ENCODE measurements around the gene PCDHA5.
"Not testable (repeated sequence)": the region's sequence is repeated elsewhere in the genome, so short reads cannot be mapped to it uniquely, and the experiment has no call there.

PCDHA5 gene

DNA sequence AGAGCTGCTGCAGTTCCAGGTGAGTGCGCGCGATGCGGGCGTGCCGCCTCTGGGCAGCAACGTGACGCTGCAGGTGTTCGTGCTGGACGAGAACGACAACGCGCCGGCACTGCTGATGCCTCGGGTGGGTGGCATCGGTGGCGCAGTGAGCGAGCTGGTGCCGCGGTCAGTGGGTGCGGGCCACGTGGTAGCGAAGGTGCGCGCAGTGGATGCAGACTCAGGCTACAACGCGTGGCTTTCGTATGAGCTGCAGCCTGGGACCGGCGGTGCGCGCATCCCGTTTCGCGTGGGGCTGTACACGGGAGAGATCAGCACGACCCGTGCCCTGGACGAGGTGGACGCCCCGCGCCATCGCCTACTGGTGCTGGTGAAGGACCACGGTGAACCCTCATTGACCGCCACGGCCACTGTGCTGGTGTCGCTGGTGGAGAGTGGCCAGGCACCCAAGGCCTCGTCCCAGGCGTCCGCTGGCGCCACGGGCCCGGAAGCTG, 18.6 kb upstream of the PCDHA5 start:
- Mint-ChIP-seq H3K9me3 (peaks cover 40% of the 10 kb centered on the region), H3K4me3 (no peak overlapping the region)

DNA sequence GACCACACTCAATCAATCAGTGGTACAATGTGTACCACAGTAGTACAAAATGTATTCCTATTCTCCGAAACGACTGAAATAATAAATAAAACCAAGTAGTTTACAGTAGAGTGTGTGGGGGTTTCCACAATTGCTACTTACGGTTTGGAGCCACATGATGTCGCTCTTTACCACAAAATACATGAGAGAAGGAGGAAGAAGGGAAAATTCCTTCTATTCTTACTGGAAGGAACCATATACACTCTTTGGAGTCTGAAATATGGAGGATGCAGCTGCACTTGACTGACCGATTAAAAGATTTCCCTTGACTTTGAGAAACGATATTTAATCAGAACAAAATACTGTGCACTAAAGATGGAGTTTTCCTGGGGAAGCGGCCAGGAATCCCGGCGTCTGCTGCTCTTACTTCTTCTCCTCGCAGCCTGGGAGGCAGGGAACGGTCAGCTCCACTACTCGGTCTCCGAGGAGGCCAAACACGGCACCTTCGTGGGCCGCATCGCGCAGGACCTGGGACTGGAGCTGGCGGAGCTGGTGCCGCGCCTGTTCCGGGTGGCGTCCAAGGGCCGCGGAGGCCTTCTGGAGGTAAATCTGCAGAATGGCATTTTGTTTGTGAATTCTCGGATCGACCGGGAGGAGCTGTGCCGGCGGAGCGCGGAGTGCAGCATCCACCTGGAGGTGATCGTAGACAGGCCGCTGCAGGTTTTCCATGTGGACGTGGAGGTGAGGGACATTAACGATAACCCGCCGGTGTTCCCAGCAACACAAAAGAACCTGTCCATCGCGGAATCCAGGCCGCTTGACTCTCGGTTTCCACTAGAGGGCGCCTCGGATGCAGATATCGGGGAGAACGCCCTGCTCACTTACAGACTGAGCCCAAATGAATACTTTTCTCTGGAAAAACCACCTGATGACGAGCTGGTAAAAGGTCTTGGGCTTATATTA, 14.3 kb upstream of the PCDHA5 start, which contains the start of gene PCDHA4:
TSS of gene PCDHA4 (plus strand) at position 235 of the 942 bp plus-strand sequence.
- H3K36me3 Mint-ChIP-seq (ENCODE audit: low read depth): peaks cover 5% of the 10 kb centered on the region
- H3K27me3 Mint-ChIP-seq: peaks cover 37% of the 10 kb centered on the region
- H3K27ac Mint-ChIP-seq: no peak within 1 kb of the TSS

More for the DNA sequence above, 18.6 kb upstream of the PCDHA5 start:
- Mint-ChIP-seq H3K27me3 (peaks cover 62% of the 10 kb centered on the region), H3K4me1 (ENCODE audit: low read depth) (no peaks in the 10 kb centered on the region), H3K36me3 (ENCODE audit: low read depth) (peaks cover 20% of the 10 kb centered on the region), H3K27ac (no peak overlapping the region)

GRCh38 chr5:140808241-140808888, 13.0 kb upstream of the PCDHA5 start:
- H3K36me3 Mint-ChIP-seq (ENCODE audit: low read depth); H3K27ac Mint-ChIP-seq; H3K4me1 Mint-ChIP-seq (ENCODE audit: low read depth); H3K4me3 Mint-ChIP-seq: not testable (repeated sequence)
- Mint-ChIP-seq H3K27me3 (peaks cover 36% of the 10 kb centered on the region), H3K9me3 (peaks cover 32% of the 10 kb centered on the region)

More for the DNA sequence above, 14.3 kb upstream of the PCDHA5 start, which contains the start of gene PCDHA4:
- Mint-ChIP-seq H3K4me3 (no peak within 1 kb of the TSS), H3K9me3 (peaks cover 28% of the 10 kb centered on the region), H3K4me1 (ENCODE audit: low read depth) (no peaks in the 10 kb centered on the region)

DNA sequence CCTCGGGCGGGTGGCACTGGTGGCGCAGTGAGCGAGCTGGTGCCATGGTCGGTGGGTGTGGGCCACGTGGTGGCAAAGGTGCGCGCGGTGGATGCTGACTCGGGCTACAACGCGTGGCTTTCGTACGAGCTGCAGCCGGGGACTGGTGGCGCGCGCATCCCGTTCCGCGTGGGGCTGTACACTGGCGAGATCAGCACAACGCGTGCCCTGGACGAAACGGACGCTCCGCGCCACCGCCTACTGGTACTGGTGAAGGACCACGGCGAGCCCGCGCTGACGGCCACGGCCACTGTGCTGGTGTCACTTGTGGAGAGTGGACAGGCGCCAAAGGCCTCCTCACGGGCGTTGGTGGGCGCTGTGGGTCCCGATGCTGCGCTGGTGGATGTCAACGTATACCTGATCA, 12.5 kb upstream of the PCDHA5 start:
- no peak overlapping the region for H3K4me3 Mint-ChIP-seq
- H3K9me3 Mint-ChIP-seq: peaks cover 30% of the 10 kb centered on the region
- H3K27me3 Mint-ChIP-seq: peaks cover 31% of the 10 kb centered on the region
- peaks cover 4% of the 10 kb centered on the region for H3K36me3 Mint-ChIP-seq (ENCODE audit: low read depth)
- no peak overlapping the region for H3K27ac Mint-ChIP-seq
- H3K4me1 Mint-ChIP-seq (ENCODE audit: low read depth): no peaks in the 10 kb centered on the region

GRCh38 chr5:140822281-140822629, 842 bp downstream of the PCDHA5 start:
- H3K27me3 Mint-ChIP-seq: peaks cover 18% of the 10 kb centered on the region
- peaks cover 4% of the 10 kb centered on the region for H3K36me3 Mint-ChIP-seq (ENCODE audit: low read depth)
- H3K4me1 Mint-ChIP-seq (ENCODE audit: low read depth): no peaks in the 10 kb centered on the region
- no peak overlapping the region for H3K27ac Mint-ChIP-seq
- H3K4me3 Mint-ChIP-seq: no peak overlapping the region
- H3K9me3 Mint-ChIP-seq: peaks cover 14% of the 10 kb centered on the region

DNA sequence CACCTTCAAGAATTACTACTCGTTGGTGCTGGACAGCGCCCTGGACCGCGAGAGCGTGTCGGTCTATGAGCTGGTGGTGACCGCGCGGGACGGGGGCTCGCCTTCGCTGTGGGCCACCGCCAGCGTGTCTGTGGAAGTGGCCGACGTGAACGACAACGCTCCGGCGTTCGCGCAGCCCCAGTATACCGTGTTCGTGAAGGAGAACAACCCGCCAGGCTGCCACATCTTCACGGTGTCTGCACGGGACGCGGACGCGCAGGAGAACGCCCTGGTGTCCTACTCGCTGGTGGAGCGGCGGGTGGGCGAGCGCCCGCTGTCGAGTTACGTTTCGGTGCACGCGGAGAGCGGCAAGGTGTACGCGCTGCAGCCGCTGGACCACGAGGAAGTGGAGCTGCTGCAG, 1.6 kb downstream of the PCDHA5 start:
- not testable (repeated sequence) for H3K36me3 Mint-ChIP-seq (ENCODE audit: low read depth); H3K27ac Mint-ChIP-seq; H3K4me3 Mint-ChIP-seq; H3K4me1 Mint-ChIP-seq (ENCODE audit: low read depth)
- peaks cover 18% of the 10 kb centered on the region for H3K9me3 Mint-ChIP-seq
- peaks cover 25% of the 10 kb centered on the region for H3K27me3 Mint-ChIP-seq

DNA sequence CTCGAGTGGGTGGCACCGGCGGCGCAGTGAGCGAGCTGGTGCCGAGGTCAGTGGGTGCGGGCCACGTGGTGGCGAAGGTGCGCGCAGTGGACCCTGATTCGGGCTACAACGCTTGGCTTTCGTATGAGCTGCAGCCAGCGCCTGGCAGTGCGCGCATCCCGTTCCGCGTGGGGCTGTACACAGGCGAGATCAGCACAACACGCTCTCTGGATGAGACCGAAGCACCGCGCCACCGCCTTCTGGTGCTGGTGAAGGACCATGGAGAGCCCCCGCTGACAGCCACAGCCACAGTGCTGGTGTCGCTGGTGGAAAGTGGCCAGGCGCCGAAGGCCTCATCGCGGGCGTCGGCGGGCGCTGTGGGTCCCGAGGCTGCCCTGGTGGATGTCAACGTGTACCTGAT, 2.1 kb downstream of the PCDHA5 start:
- Mint-ChIP-seq H3K4me3 (no peak overlapping the region), H3K4me1 (ENCODE audit: low read depth) (no peaks in the 10 kb centered on the region), H3K9me3 (peaks cover 20% of the 10 kb centered on the region), H3K27me3 (peaks cover 30% of the 10 kb centered on the region), H3K36me3 (ENCODE audit: low read depth) (peaks cover 6% of the 10 kb centered on the region), H3K27ac (no peak overlapping the region)

- H3K4me3 Mint-ChIP-seq: no peak within 1 kb of the TSS
- H3K36me3 Mint-ChIP-seq (ENCODE audit: low read depth): peaks cover 9% of the 10 kb centered on the region
- H3K4me1 Mint-ChIP-seq (ENCODE audit: low read depth): no peaks in the 10 kb centered on the region
- peaks cover 35% of the 10 kb centered on the region for H3K9me3 Mint-ChIP-seq
- peaks cover 55% of the 10 kb centered on the region for H3K27me3 Mint-ChIP-seq
- H3K27ac Mint-ChIP-seq: no peak within 1 kb of the TSS
Measured at GRCh38 chr5:140827704-140828361, 6.4 kb downstream of the PCDHA5 start, which contains the start of gene PCDHA6. Gene PCDHA6 (plus strand): TSS chr5:140827960. CDS start chr5:140828092, 132 bp downstream.

DNA sequence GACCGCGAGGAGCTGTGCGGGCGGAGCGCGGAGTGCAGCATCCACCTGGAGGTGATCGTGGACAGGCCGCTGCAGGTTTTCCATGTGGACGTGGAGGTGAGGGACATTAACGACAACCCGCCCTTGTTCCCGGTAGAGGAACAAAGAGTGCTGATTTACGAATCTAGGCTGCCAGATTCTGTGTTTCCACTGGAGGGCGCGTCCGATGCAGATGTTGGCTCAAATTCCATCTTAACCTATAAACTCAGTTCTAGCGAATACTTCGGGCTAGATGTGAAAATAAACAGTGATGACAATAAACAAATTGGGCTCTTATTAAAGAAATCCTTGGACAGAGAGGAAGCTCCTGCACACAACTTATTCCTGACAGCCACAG, 6.9 kb downstream of the PCDHA5 start:
- Mint-ChIP-seq H3K4me1 (ENCODE audit: low read depth) (no peaks in the 10 kb centered on the region), H3K4me3 (no peak overlapping the region), H3K36me3 (ENCODE audit: low read depth) (peaks cover 13% of the 10 kb centered on the region), H3K27me3 (peaks cover 58% of the 10 kb centered on the region), H3K9me3 (peaks cover 38% of the 10 kb centered on the region), H3K27ac (no peak overlapping the region)

- Mint-ChIP-seq H3K27me3 (peaks cover 66% of the 10 kb centered on the region), H3K36me3 (ENCODE audit: low read depth) (peaks cover 16% of the 10 kb centered on the region), H3K9me3 (peaks cover 42% of the 10 kb centered on the region)
- H3K27ac Mint-ChIP-seq; H3K4me3 Mint-ChIP-seq; H3K4me1 Mint-ChIP-seq (ENCODE audit: low read depth): not testable (repeated sequence)
Measured at GRCh38 chr5:140829511-140830501, 8.4 kb downstream of the PCDHA5 start.

GRCh38 chr5:140833993-140834392, 12.6 kb downstream of the PCDHA5 start, which contains the start of gene PCDHA7:
Gene PCDHA7 (plus strand): TSS chr5:140834269. CDS start chr5:140834384, 115 bp downstream.
- H3K27me3 Mint-ChIP-seq: peaks cover 39% of the 10 kb centered on the region
- peaks cover 21% of the 10 kb centered on the region for H3K9me3 Mint-ChIP-seq
- H3K27ac Mint-ChIP-seq: no peak within 1 kb of the TSS
- no peaks in the 10 kb centered on the region for H3K4me1 Mint-ChIP-seq (ENCODE audit: low read depth)
- no peak within 1 kb of the TSS for H3K4me3 Mint-ChIP-seq
- peaks cover 11% of the 10 kb centered on the region for H3K36me3 Mint-ChIP-seq (ENCODE audit: low read depth)

- H3K4me1 Mint-ChIP-seq (ENCODE audit: low read depth); H3K4me3 Mint-ChIP-seq; H3K27ac Mint-ChIP-seq: not testable (repeated sequence)
- H3K36me3 Mint-ChIP-seq (ENCODE audit: low read depth): peaks cover 11% of the 10 kb centered on the region
- peaks cover 40% of the 10 kb centered on the region for H3K27me3 Mint-ChIP-seq
- H3K9me3 Mint-ChIP-seq: peaks cover 20% of the 10 kb centered on the region
Measured at GRCh38 chr5:140834439-140835008, 13.1 kb downstream of the PCDHA5 start.

DNA sequence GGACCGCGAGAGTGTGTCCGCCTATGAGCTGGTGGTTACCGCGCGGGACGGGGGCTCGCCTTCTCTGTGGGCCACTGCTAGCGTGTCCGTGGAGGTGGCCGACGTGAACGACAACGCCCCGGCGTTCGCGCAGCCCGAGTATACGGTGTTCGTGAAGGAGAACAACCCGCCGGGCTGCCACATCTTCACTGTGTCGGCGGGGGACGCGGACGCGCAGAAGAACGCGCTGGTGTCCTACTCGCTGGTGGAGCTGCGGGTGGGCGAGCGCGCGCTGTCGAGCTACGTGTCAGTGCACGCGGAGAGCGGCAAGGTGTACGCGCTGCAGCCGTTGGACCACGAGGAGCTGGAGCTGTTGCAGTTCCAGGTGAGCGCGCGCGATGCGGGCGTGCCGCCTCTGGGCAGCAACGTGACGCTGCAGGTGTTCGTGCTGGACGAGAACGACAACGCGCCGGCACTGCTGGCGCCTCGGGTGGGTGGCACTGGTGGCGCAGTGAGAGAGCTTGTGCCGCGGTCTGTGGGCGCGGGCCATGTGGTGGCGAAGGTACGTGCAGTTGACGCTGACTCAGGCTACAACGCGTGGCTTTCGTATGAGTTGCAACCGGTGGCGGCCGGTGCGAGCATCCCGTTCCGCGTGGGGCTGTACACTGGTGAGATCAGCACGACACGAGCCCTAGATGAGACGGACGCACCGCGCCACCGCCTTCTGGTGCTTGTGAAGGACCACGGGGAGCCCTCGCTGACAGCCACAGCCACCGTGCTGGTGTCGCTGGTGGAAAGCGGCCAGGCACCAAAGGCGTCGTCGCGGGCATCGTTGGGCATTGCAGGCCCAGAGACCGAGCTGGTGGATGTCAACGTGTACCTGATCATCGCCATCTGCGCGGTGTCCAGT, 14.5 kb downstream of the PCDHA5 start:
- Mint-ChIP-seq H3K27ac (no peak overlapping the region), H3K9me3 (peaks cover 25% of the 10 kb centered on the region), H3K27me3 (peaks cover 47% of the 10 kb centered on the region), H3K4me1 (ENCODE audit: low read depth) (no peaks in the 10 kb centered on the region), H3K36me3 (ENCODE audit: low read depth) (peaks cover 11% of the 10 kb centered on the region), H3K4me3 (no peak overlapping the region)
